PFSK-1 (cell line): ENCODE data around the gene RANBP17.

ENCODE experiments used
- FOXP2 ChIP-seq: optimal IDR thresholded peaks from 2 replicates; pipeline ENCODE3; 2011; ENCODE audit warnings: borderline replicate concordance, control low read depth, inconsistent platforms; ENCODE audit not compliant: insufficient read depth; ENCODE audit errors: extremely low read length, extremely low read depth
- POLR2AphosphoS5 ChIP-seq: IDR thresholded peaks from 2 replicates; pipeline ENCODE4 v1.6.1; 2012; ENCODE audit warnings: low read depth, mild to moderate bottlenecking, control low read depth, low read length, moderate library complexity
- SIN3A ChIP-seq: IDR thresholded peaks from 2 replicates; pipeline ENCODE4 v1.6.1; 2012; ENCODE audit warnings: mild to moderate bottlenecking, low read length, moderate library complexity, borderline replicate concordance; ENCODE audit not compliant: insufficient read depth
- TAF1 ChIP-seq: IDR thresholded peaks from 2 replicates; pipeline ENCODE4 v1.6.1; 2012; ENCODE audit warnings: low read length, control low read depth, borderline replicate concordance; ENCODE audit not compliant: insufficient read depth
- TF ChIP-seq, protein P1 (sequence below), 2 experiments: IDR thresholded peaks; 2 replicates each; pipeline versions ENCODE4 v1.6.1 to v1.8.0; 2011 to 2012; ENCODE audit warnings: low read depth in 2 of 2, low read length in 2 of 2, control low read depth in 1 of 2, inconsistent platforms in 1 of 2, mild to moderate bottlenecking in 1 of 2, moderate library complexity in 1 of 2; ENCODE audit not compliant: insufficient read depth in 1 of 2

RANBP17 gene

DNA sequence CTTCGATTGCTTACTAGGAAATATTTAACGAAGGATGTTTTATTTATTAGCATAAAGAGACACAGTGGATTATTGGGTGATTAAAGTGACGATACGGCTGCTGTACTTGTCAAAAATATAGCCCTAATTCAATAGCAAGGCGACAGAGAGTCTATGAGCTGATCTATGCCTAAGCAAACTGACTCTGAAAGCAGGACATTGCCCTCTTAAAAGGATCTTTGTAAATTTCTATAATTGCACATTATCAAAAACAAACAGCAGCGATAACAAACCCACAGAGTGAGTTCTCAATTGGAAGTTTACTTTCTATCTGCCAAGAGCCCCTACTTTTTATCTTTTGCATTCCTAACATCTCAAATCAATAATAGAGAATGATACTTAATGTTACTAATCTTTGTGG, 478.7 kb downstream of the RANBP17 start:
- TF ChIP-seq TAF1 (no peak), POLR2AphosphoS5 (no peak), FOXP2 (no peak), SIN3A (no peak)
- TF ChIP-seq, protein P1, sequence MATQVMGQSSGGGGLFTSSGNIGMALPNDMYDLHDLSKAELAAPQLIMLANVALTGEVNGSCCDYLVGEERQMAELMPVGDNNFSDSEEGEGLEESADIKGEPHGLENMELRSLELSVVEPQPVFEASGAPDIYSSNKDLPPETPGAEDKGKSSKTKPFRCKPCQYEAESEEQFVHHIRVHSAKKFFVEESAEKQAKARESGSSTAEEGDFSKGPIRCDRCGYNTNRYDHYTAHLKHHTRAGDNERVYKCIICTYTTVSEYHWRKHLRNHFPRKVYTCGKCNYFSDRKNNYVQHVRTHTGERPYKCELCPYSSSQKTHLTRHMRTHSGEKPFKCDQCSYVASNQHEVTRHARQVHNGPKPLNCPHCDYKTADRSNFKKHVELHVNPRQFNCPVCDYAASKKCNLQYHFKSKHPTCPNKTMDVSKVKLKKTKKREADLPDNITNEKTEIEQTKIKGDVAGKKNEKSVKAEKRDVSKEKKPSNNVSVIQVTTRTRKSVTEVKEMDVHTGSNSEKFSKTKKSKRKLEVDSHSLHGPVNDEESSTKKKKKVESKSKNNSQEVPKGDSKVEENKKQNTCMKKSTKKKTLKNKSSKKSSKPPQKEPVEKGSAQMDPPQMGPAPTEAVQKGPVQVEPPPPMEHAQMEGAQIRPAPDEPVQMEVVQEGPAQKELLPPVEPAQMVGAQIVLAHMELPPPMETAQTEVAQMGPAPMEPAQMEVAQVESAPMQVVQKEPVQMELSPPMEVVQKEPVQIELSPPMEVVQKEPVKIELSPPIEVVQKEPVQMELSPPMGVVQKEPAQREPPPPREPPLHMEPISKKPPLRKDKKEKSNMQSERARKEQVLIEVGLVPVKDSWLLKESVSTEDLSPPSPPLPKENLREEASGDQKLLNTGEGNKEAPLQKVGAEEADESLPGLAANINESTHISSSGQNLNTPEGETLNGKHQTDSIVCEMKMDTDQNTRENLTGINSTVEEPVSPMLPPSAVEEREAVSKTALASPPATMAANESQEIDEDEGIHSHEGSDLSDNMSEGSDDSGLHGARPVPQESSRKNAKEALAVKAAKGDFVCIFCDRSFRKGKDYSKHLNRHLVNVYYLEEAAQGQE (IDR thresholded peaks at IDR 0.05; ENCODE audit: insufficient read depth in 1 of 2, low read depth in 2 of 2, low read length in 2 of 2), result no peak

DNA sequence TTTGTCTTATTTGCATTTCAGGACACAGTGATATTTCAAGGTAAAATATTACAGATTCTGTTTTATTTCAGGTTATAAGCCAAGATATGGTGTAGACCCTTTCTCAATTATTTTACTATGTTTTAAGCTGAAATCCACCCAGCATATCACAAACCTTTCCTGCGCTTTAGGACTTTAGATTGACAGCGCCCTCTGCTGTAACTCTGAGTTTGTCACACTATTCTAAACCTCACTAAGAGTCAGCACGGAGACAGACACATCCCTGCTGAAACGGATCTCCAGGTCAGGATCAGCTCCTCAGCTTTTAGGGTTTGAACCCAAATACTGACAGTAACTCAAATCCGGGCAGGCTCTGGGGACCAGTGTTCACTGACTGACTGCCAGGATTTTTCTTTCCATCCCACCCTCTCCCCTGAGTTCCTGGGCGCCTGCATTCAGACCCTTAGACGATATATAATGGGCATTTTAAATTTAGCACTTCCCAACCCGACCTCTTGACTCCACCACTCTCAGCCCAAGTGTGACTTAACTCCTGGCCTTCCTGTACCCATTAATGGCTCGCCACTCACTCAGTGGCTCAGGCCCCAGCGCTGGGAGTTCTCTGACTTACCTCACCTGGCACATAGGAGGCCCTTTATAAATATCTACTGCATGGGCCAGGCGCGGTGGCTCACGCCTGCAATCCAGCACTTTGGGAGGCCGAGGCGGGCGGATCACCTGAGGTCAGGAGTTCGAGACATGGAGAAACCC, 480.7 kb downstream of the RANBP17 start:
- no peak for TF ChIP-seq SIN3A
- TF ChIP-seq TAF1, result no peak
- no peak for TF ChIP-seq FOXP2
- TF ChIP-seq, protein P1 (IDR thresholded peaks at IDR 0.05; ENCODE audit: insufficient read depth in 1 of 2, low read depth in 2 of 2, low read length in 2 of 2), result no peak
- no peak for TF ChIP-seq POLR2AphosphoS5

DNA sequence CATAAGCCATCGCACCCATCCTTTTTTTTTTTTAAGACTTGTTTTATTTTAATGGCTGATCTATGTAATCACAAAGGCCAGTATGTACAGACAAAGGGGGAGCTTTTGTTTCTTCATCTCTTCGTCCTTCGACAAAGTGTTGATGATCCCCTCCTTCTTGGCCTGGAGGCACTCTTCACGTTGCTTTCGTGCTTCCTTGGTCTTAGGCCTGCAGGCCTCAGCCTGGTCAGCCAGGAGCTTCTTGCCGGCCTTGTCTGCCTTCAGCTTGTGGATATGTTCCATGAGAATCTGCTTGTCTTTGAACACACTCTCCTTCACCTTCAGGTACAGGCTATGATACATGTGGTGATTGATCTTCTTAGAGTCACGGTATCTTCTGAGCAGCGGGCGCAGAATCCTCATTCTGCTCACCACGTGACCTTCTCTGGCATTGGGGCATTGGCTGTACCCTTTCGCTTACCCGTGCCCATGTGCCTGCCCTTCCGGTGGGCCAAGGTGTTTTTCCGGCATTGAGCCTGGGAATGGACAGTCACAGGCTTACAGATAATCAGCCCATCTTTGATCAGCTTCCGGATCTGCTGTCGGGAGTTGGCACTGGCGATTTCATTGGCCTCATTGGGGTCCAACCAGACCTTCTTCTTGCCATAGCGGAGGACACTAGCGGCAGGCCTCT, 483.3 kb downstream of the RANBP17 start:
- TF ChIP-seq TAF1 (no peak), POLR2AphosphoS5 (no peak), FOXP2 (no peak), SIN3A (no peak)
- TF ChIP-seq, protein P1 (IDR thresholded peaks at IDR 0.05; ENCODE audit: insufficient read depth in 1 of 2, low read depth in 2 of 2, low read length in 2 of 2), result no peak
